CMK (cell line): ENCODE results near the gene PRDX2.
A peak's percentile ranks its signal among the peaks of the same experiment; 100 is the strongest.
"Not testable (repeated sequence)": the region's sequence is repeated elsewhere in the genome, so short reads cannot be mapped to it uniquely, and the experiment has no call there.

ENCODE experiments used
- DNase-seq: peaks from one replicate; pipeline ENCODE4 v3.0.0-alpha.2; 2010; ENCODE audit warnings: low read depth

Gene PRDX2

GRCh38 chr19:12801466-12802266 lies at the start of gene PRDX2, which contains the start of gene THSD8:
PRDX2 (minus strand) TSS chr19:12801800; CDS start chr19:12801261, 539 bp downstream.
THSD8 (plus strand) TSS chr19:12802069; CDS start chr19:12802072, 3 bp downstream.
- no peak for DNase-seq

GRCh38 chr19:12847159-12848139 lies 45.8 kb upstream of the PRDX2 start:
- DNase-seq: peak; percentile 49

- DNase-seq: not testable (repeated sequence)
These were observed 45.0 kb upstream of the PRDX2 start for GRCh38 chr19:12846613-12847012.

- no peak for DNase-seq
These were observed 42.6 kb upstream of the PRDX2 start for GRCh38 chr19:12843999-12844732.

- no peak for DNase-seq
These were observed 41.7 kb upstream of the PRDX2 start for GRCh38 chr19:12843328-12843727.

GRCh38 chr19:12842511-12842910 lies 40.9 kb upstream of the PRDX2 start:
- DNase-seq: no peak

GRCh38 chr19:12841094-12841493 lies 39.5 kb upstream of the PRDX2 start:
- no peak for DNase-seq

- DNase-seq: no peak
These were observed 38.8 kb upstream of the PRDX2 start for GRCh38 chr19:12840091-12841079.

GRCh38 chr19:12838886-12839756 lies 37.5 kb upstream of the PRDX2 start:
- no peak for DNase-seq

- no peak for DNase-seq
These were observed 36.7 kb upstream of the PRDX2 start, which contains the start of gene MAST1 for GRCh38 chr19:12838182-12838885. MAST1 (plus strand) TSS chr19:12838515; CDS start chr19:12838573, 58 bp downstream.

- DNase-seq: no peak
These were observed 35.6 kb upstream of the PRDX2 start for GRCh38 chr19:12837225-12837624.

- no peak for DNase-seq
These were observed 34.9 kb upstream of the PRDX2 start for GRCh38 chr19:12836529-12836863.

- no peak for DNase-seq
These were observed 33.6 kb upstream of the PRDX2 start for GRCh38 chr19:12834976-12835757.

- no peak for DNase-seq
These were observed 33.0 kb upstream of the PRDX2 start, which contains the start of gene RTBDN for GRCh38 chr19:12834566-12834943. RTBDN (minus strand) TSS chr19:12834579; CDS start chr19:12829979, 4,600 bp downstream.

GRCh38 chr19:12833738-12834565 lies 32.4 kb upstream of the PRDX2 start:
- DNase-seq: no peak

GRCh38 chr19:12833418-12833737 lies 31.8 kb upstream of the PRDX2 start:
- DNase-seq: no peak

- no peak for DNase-seq
These were observed 26.9 kb upstream of the PRDX2 start for GRCh38 chr19:12828494-12828893.
